Right cardiac atrium (tissue), 5 donors: ENCODE results near the gene SLX4IP. TPM values are rescaled to one million over a fixed set of nuclear protein-coding genes. Genes with fewer than 3 reads are reported as not detected.
A peak's percentile ranks its signal among the peaks of the same experiment; 100 is the strongest.

Source experiments
- ATAC-seq, 2 donors: fragments of 200-7000 bp; cut with Tn5 transposase; one replicate each; pipeline versions ENCODE4 v1.8.0 to v1.9.1; 2020; ENCODE audit warnings: moderate library complexity in 2 of 2, mild to moderate bottlenecking in 1 of 2
- DNase-seq, 3 donors: peaks; one replicate each; pipeline ENCODE4 v3.0.0-alpha.2; 2020
- H3K27ac ChIP-seq: one replicate; pipeline ENCODE4 v1.5.1; 2013; ENCODE audit warnings: mild to moderate bottlenecking, low read length, control low read depth, moderate library complexity
- H3K27me3 ChIP-seq: one replicate; pipeline ENCODE4 v1.6.1; 2013; ENCODE audit not compliant: control insufficient read depth, insufficient read depth
- H3K4me1 ChIP-seq: one replicate; pipeline ENCODE4 v1.6.1; 2013; ENCODE audit warnings: low read length; ENCODE audit not compliant: control insufficient read depth, insufficient read depth
- H3K4me3 ChIP-seq: one replicate; pipeline ENCODE4 v1.5.1; 2013; ENCODE audit warnings: low read length, control low read depth
- H3K9me3 ChIP-seq: one replicate; pipeline ENCODE4 v1.6.1; 2013; ENCODE audit warnings: low read length; ENCODE audit not compliant: control insufficient read depth
- WGBS: extraction: QIAGEN DNeasy Blood & Tissue Kit; methylation state at CpG from one replicate; pipeline ENCODE4 v1.1.7; 2013; 5-methylcytosine and 5-hydroxymethylcytosine counted together
- intact Hi-C, 4 donors: fragments of 100-400 bp; cut with DNase I; formaldehyde crosslinking; loops; one replicate each; pipeline versions ENCODE4 v1.11.0 to v1.14.0; 2022 to 2023
- polyA plus RNA-seq: library from polyadenylated mRNA; stranded (reverse); fragments of 200-250 nt; gene quantifications from one replicate; pipeline ENCODE4 v1.2.3, GENCODE V29; 2013
- total RNA-seq, 4 donors: library from RNA; stranded (reverse); fragmentation: NEBNext Ultra II Directional; extraction: Animal tissue kit (Norgen Biotek cat#: 25700); gene quantifications; one replicate each; pipeline ENCODE4 v1.2.1, GENCODE V29; 2021
- donor health status: healthy with polysubstance abuse.
- donor health status: DM: no; HTN: yes; CAD: no.
- donor health status: DM: no; HTN: no; CAD: no.
- donor health status: DM: no; HTN: yes; CAD: no; lungs with severe emphysema.
- donor health status: DM: yes; HTN: yes; CAD: no.

The SLX4IP gene
- total and polyA plus RNA-seq, 5 donors: 1.3 to 3.2 (median 2.5) TPM

DNA sequence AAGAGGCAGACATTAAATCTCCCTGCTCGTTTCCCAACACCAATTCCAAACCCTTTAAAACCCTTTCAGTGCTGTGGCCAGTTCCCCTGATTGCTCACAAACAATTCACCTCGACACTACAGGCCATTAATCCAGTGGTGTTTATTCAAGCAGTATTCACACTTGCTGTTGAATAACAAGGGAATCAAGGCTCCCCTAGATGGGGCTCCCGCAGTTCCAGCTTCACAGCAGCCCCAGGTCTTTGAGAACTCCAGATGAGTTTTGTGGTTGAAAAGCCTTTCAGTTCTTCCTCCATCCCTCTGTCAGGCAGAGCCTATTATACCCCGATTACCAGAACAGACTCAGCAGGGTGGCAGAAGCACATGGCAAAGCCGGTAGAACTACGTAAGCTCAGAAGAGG lies 202.5 kb downstream of the SLX4IP start:
- no peaks in the 10 kb centered on the region for H3K9me3 ChIP-seq
- H3K4me1 ChIP-seq: peaks cover 20% of the 10 kb centered on the region
- peak overlapping the region; percentile 75 for H3K27ac ChIP-seq
- WGBS: 60% methylated on average over 6 of the region's 6 CpGs
- no peak for DNase-seq
- intact Hi-C loops: no loop called here
- no peak overlapping the region for H3K4me3 ChIP-seq
- no peak for ATAC-seq
- no peaks in the 10 kb centered on the region for H3K27me3 ChIP-seq

GRCh38 chr20:10639077-10639736 lies 204.1 kb downstream of the SLX4IP start:
- 81% methylated on average over 23 of the region's 23 CpGs for WGBS
- H3K9me3 ChIP-seq: no peaks in the 10 kb centered on the region
- no peak overlapping the region for H3K4me3 ChIP-seq
- peaks cover 20% of the 10 kb centered on the region for H3K4me1 ChIP-seq
- ATAC-seq (no peak), DNase-seq (no peak)
- peak overlapping the region; percentile 19 for H3K27ac ChIP-seq
- intact Hi-C loops: no loop called here
- H3K27me3 ChIP-seq: no peaks in the 10 kb centered on the region

- Histone ChIP-seq H3K4me1 (peaks cover 20% of the 10 kb centered on the region), H3K27me3 (no peaks in the 10 kb centered on the region), H3K27ac (peak overlapping the region; percentile 63), H3K4me3 (no peak overlapping the region), H3K9me3 (no peaks in the 10 kb centered on the region)
- 50% methylated on average over 18 of the region's 18 CpGs for WGBS
- DNase-seq (peak in 2 of 3 donors; percentile 64 to 81), ATAC-seq (peak; percentile 60 to 70)
- intact Hi-C loops: no loop called here
Observed at GRCh38 chr20:10639737-10640556, 204.8 kb downstream of the SLX4IP start.

- no peak for ATAC-seq
- Histone ChIP-seq H3K27me3 (no peaks in the 10 kb centered on the region), H3K9me3 (no peaks in the 10 kb centered on the region), H3K4me1 (peaks cover 20% of the 10 kb centered on the region), H3K27ac (no peak overlapping the region), H3K4me3 (no peak overlapping the region)
- WGBS: 86% methylated on average over 12 of the region's 12 CpGs
- DNase-seq: no peak
- intact Hi-C loops: no loop called here
Observed at GRCh38 chr20:10640897-10641296, 205.8 kb downstream of the SLX4IP start.

DNA sequence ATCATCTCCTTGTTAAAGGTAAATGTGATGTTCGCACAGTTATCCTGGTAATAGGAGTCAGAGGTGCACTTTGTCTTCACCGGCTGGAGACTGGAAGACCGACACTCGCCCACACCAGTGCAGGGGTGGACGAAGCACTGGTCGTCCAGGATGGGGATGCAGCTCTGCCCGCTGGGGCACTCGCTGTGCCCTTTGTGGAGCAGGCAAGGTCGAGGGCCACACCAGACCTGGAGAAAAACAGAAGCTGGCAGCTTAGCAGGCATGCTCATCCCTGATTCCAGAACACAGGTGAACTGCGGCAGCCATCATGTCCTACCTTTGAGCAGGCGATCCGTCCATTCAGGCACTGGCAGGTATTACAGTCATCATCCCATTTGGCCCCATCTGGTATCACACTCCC lies 206.4 kb downstream of the SLX4IP start:
- H3K4me3 ChIP-seq: no peak overlapping the region
- no peaks in the 10 kb centered on the region for H3K9me3 ChIP-seq
- no peak overlapping the region for H3K27ac ChIP-seq
- intact Hi-C loops: no loop called here
- no peaks in the 10 kb centered on the region for H3K27me3 ChIP-seq
- H3K4me1 ChIP-seq: peaks cover 17% of the 10 kb centered on the region
- DNase-seq (no peak), ATAC-seq (no peak)
- WGBS: 90% methylated on average over 12 of the region's 12 CpGs

- DNase-seq (no peak), ATAC-seq (no peak)
- intact Hi-C loops: no loop called here
- WGBS: 87% methylated on average over 7 of the region's 7 CpGs
- H3K4me3 ChIP-seq: no peak overlapping the region
- H3K27me3 ChIP-seq: no peaks in the 10 kb centered on the region
- H3K27ac ChIP-seq: no peak overlapping the region
- no peaks in the 10 kb centered on the region for H3K9me3 ChIP-seq
- peaks cover 13% of the 10 kb centered on the region for H3K4me1 ChIP-seq
Observed at GRCh38 chr20:10641893-10642292, 206.8 kb downstream of the SLX4IP start.

DNA sequence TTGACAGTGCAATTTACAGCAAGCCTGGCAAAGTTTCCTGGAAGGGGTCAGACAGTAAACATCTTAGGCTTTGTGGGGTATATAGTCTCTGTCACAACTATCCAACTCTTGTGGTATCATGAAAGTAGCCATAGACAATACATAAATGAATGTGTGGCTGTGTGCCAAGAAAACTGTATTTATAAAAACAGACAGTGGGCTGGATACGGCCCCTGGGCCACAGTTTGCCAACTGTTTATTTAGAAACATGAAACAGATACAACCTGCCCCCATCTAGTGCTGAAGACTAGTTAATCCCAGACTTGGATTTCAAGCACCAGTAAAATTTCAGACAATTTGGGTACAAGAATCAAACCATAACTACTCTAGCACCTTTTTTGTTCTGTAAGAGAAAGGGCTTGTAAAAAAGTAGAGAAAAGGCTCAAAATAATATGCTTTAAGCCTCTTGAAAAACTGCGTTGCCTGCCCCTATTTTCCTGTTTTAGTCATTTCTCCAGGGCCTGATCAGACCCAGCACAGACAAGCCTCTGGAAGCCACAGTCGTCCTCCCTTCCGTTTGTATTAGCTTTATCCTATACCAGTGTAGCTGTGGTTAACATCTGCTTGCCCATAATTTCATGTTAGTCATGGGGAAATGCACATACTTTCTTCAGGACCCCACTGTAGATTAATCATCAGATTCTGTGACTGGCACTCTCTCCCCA lies 207.9 kb downstream of the SLX4IP start:
- Histone ChIP-seq H3K4me3 (no peak overlapping the region), H3K9me3 (no peaks in the 10 kb centered on the region)

GRCh38 chr20:10643560-10643873 lies 208.4 kb downstream of the SLX4IP start:
- H3K9me3 ChIP-seq: no peaks in the 10 kb centered on the region
- H3K4me1 ChIP-seq: peaks cover 5% of the 10 kb centered on the region
- no peak overlapping the region for H3K4me3 ChIP-seq
- intact Hi-C loops: no loop called here
- H3K27me3 ChIP-seq: no peaks in the 10 kb centered on the region
- peak overlapping the region; percentile 34 for H3K27ac ChIP-seq
- DNase-seq (no peak), ATAC-seq (no peak)
- 95% methylated on average over 7 of the region's 7 CpGs for WGBS

More for the DNA sequence above, 207.9 kb downstream of the SLX4IP start:
- Histone ChIP-seq H3K27ac (peak overlapping the region; percentile 34), H3K27me3 (no peaks in the 10 kb centered on the region), H3K4me1 (peaks cover 5% of the 10 kb centered on the region)
- WGBS: 44% methylated on average over 4 of the region's 4 CpGs
- intact Hi-C loops: no loop called here
- no peak for ATAC-seq
- DNase-seq: no peak

- Histone ChIP-seq H3K9me3 (no peaks in the 10 kb centered on the region), H3K4me3 (no peak overlapping the region), H3K4me1 (no peaks in the 10 kb centered on the region), H3K27ac (no peak overlapping the region), H3K27me3 (no peaks in the 10 kb centered on the region)
- DNase-seq (no peak), ATAC-seq (no peak)
- WGBS: 69% methylated on average over 14 of the region's 14 CpGs
- intact Hi-C loops: no loop called here
Observed at GRCh38 chr20:10644458-10645204, 209.5 kb downstream of the SLX4IP start.

GRCh38 chr20:10645205-10645570 lies 210.1 kb downstream of the SLX4IP start:
- no peak overlapping the region for H3K4me3 ChIP-seq
- peak overlapping the region; percentile 21 for H3K27ac ChIP-seq
- intact Hi-C loops: no loop called here
- DNase-seq (no peak), ATAC-seq (no peak)
- H3K9me3 ChIP-seq: no peaks in the 10 kb centered on the region
- 76% methylated on average over 10 of the region's 10 CpGs for WGBS
- no peaks in the 10 kb centered on the region for H3K4me1 ChIP-seq
- no peaks in the 10 kb centered on the region for H3K27me3 ChIP-seq

DNA sequence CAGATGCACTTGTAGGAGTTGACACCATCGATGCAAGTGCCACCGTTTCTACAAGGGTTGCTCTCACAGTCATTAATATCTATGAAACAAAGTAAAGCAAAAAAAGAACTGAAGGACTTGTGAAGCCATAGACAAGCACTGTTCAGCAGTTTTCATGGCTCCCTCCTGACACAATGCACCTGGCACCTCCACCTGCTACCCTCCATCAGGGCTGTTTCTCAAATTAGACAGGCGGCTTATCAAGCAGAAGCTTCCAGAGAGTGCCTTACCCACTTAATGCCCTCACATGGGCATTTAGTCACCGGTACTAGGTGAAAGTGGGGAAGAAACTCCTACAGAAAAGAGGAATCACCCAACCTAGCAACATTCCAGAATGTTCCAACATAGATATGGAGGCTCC lies 210.9 kb downstream of the SLX4IP start:
- Histone ChIP-seq H3K27ac (no peak overlapping the region), H3K9me3 (no peaks in the 10 kb centered on the region), H3K4me3 (no peak overlapping the region), H3K27me3 (no peaks in the 10 kb centered on the region), H3K4me1 (no peaks in the 10 kb centered on the region)
- WGBS: 67% methylated on average over 4 of the region's 4 CpGs
- intact Hi-C loops: no loop called here
- no peak for DNase-seq
- ATAC-seq: no peak
